SU-DHL-6 (cell line): ENCODE results near the gene APBB1.

Experiments used
- EZH2phosphoT487 ChIP-seq: fragments of 200-600 bp; sonication (generic), shearing (Covaris generic); conservative IDR thresholded peaks from 2 replicates; pipeline ENCODE4 v1.6.1; 2018; ENCODE audit warnings: mild to moderate bottlenecking, antibody characterized with exemption, low read length, moderate library complexity, mixed read lengths
- TF ChIP-seq, protein P1 (sequence below): fragments of 200-600 bp; sonication (generic); IDR thresholded peaks from one replicate; pipeline ENCODE4 v1.5.1; 2017; ENCODE audit warnings: antibody characterized with exemption, mild to moderate bottlenecking, low read length, moderate library complexity; ENCODE audit not compliant: insufficient read depth, poor library complexity, severe bottlenecking

DNA sequence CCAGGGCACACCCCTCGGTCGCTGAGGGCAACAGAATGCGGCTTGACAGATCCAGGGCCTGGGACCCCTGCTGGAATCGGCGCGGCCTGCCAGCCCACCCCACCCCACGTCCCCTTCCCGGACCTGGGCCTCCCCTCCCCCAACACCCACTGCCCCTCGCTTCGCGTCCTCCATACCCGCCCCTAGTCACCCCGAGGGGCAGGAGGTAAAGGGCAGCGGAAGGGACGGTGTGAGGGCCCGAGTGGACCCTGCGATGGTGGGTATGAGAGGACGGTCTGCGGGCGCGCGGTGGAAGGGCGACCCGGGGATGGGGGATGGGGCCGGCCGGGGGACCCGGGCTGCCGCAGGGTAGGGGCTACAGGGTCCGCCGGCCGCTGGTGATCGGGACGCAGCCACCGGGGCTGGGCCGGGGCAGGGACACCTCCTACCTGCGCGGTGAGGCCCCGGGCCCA is 311 bp downstream of the APBB1 start:
- TF ChIP-seq, protein P1, sequence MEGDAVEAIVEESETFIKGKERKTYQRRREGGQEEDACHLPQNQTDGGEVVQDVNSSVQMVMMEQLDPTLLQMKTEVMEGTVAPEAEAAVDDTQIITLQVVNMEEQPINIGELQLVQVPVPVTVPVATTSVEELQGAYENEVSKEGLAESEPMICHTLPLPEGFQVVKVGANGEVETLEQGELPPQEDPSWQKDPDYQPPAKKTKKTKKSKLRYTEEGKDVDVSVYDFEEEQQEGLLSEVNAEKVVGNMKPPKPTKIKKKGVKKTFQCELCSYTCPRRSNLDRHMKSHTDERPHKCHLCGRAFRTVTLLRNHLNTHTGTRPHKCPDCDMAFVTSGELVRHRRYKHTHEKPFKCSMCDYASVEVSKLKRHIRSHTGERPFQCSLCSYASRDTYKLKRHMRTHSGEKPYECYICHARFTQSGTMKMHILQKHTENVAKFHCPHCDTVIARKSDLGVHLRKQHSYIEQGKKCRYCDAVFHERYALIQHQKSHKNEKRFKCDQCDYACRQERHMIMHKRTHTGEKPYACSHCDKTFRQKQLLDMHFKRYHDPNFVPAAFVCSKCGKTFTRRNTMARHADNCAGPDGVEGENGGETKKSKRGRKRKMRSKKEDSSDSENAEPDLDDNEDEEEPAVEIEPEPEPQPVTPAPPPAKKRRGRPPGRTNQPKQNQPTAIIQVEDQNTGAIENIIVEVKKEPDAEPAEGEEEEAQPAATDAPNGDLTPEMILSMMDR = no peak
- TF ChIP-seq EZH2phosphoT487 = no peak
